B cell (primary cell): Measurements from ENCODE around the gene HUS1B. TPM values are rescaled to one million over a fixed set of nuclear protein-coding genes. Genes with fewer than 3 reads are reported as not detected.

Source experiments
- ATAC-seq: fragments of 200-7000 bp; cut with Tn5 transposase; one replicate; pipeline ENCODE4 v1.10.0; 2021; ENCODE audit warnings: low read depth, mild to moderate bottlenecking, moderate number of reproducible peaks, moderate library complexity
- CTCF ChIA-PET: fragments of 350-600 bp; sonication (Branson Sonifier 250); formaldehyde crosslinking; loops from one replicate; lab custom pipeline; 2021; ENCODE audit warnings: antibody characterized with exemption, inconsistent platforms; lab: Charles Lee
- POLR2A ChIA-PET: fragments of 350-600 bp; sonication (Branson Sonifier 250); formaldehyde crosslinking; loops from one replicate; lab custom pipeline; 2021; ENCODE audit warnings: antibody characterized with exemption; lab: Charles Lee
- DNase-seq: peaks from one replicate; pipeline ENCODE4 v3.0.0; 2013
- H2AFZ ChIP-seq: 2 replicates; pipeline ENCODE4 v1.6.1; 2012; ENCODE audit warnings: mild to moderate bottlenecking, low read depth, low read length; ENCODE audit not compliant: insufficient read depth, poor library complexity, severe bottlenecking
- H3K27ac ChIP-seq, 2 donors: 1 replicate in 1 of 2; 2 replicates in 1 of 2; pipeline ENCODE4 v1.5.1; 2012 to 2013; ENCODE audit warnings: low read length in 2 of 2, mild to moderate bottlenecking in 2 of 2, moderate library complexity in 1 of 2
- H3K27me3 ChIP-seq, 4 experiments: fragments of 200-600 bp in 1 of 4; sonication (generic) in 1 of 4; replicated peaks in 1 of 4; 1 replicate in 2 of 4; 2 replicates in 2 of 4; pipeline versions ENCODE4 v1.6.1 to v1.7.0; 2013 to 2016; ENCODE audit warnings: low read length in 3 of 4, mild to moderate bottlenecking in 2 of 4, mixed read lengths in 1 of 4, moderate library complexity in 1 of 4; ENCODE audit not compliant: insufficient read depth in 4 of 4, control insufficient read depth in 3 of 4; ENCODE audit errors: control extremely low read depth in 1 of 4
- H3K36me3 ChIP-seq, 2 experiments: replicated peaks in 1 of 2; 1 replicate in 1 of 2; 2 replicates in 1 of 2; pipeline versions ENCODE4 v1.6.1 to v1.7.1; 2013; ENCODE audit warnings: low read length in 1 of 2; ENCODE audit not compliant: insufficient read depth in 2 of 2, control insufficient read depth in 1 of 2; ENCODE audit errors: control extremely low read depth in 1 of 2, extremely low read depth in 1 of 2
- H3K4me1 ChIP-seq, 2 donors: fragments of 200-600 bp in 1 of 2; sonication (generic) in 1 of 2; 1 replicate in 1 of 2; 2 replicates in 1 of 2; pipeline versions ENCODE4 v1.5.1 to v1.6.1; 2013 to 2017; ENCODE audit warnings: low read length in 2 of 2; ENCODE audit not compliant: control insufficient read depth in 2 of 2, insufficient read depth in 2 of 2
- H3K4me2 ChIP-seq: replicated peaks from 2 replicates; pipeline ENCODE3; 2012; ENCODE audit warnings: mild to moderate bottlenecking, low read depth, low read length; ENCODE audit not compliant: poor library complexity, severe bottlenecking
- H3K4me3 ChIP-seq, 5 experiments: fragments of 200-600 bp in 1 of 5; sonication (generic) in 1 of 5; 1 replicate in 3 of 5; 2 replicates in 2 of 5; pipeline versions ENCODE4 v1.5.1 to v1.7.0; 2011 to 2016; ENCODE audit warnings: low read length in 4 of 5, mild to moderate bottlenecking in 4 of 5, low read depth in 2 of 5, control low read depth in 1 of 5, moderate library complexity in 1 of 5; ENCODE audit not compliant: insufficient read depth in 1 of 5; ENCODE audit errors: control extremely low read depth in 1 of 5, extremely low read depth in 1 of 5
- H3K79me2 ChIP-seq: fragments of 200-600 bp; sonication (generic); one replicate; pipeline ENCODE4 v1.6.0; 2016; ENCODE audit warnings: low read length; ENCODE audit not compliant: control insufficient read depth, insufficient read depth
- H3K9ac ChIP-seq: fragments of 200-600 bp; sonication (generic); 2 replicates; pipeline ENCODE4 v1.6.1; 2017; ENCODE audit warnings: mild to moderate bottlenecking, low read length, moderate library complexity
- H3K9me3 ChIP-seq, 3 donors: one replicate each; pipeline versions ENCODE4 v1.6.1 to v1.7.1; 2013; ENCODE audit warnings: low read length in 2 of 3; ENCODE audit not compliant: control insufficient read depth in 2 of 3, insufficient read depth in 1 of 3; ENCODE audit errors: control extremely low read depth in 1 of 3
- H4K20me1 ChIP-seq: 2 replicates; pipeline ENCODE4 v1.6.0; 2012; ENCODE audit warnings: mild to moderate bottlenecking, low read length; ENCODE audit not compliant: insufficient read depth, control insufficient read depth, poor library complexity, severe bottlenecking
- H3K27ac Mint-ChIP-seq: one replicate; pipeline ENCODE4 v1.8.0; 2021; ENCODE audit warnings: mixed read lengths
- H3K27me3 Mint-ChIP-seq: one replicate; pipeline ENCODE4 v1.8.0; 2021; ENCODE audit warnings: mixed read lengths
- H3K4me1 Mint-ChIP-seq: one replicate; pipeline ENCODE4 v1.8.0; 2021; ENCODE audit warnings: mixed read lengths
- H3K4me3 Mint-ChIP-seq: one replicate; pipeline ENCODE4 v1.8.0; 2021; ENCODE audit warnings: mixed read lengths
- H3K9me3 Mint-ChIP-seq: one replicate; pipeline ENCODE4 v1.8.0; 2022; ENCODE audit warnings: mixed read lengths; ENCODE audit not compliant: insufficient read depth
- EZH2 ChIP-seq: IDR thresholded peaks from 2 replicates; pipeline ENCODE4 v1.6.1; 2012; ENCODE audit warnings: borderline replicate concordance, low read depth, mild to moderate bottlenecking, moderate library complexity, low read length; ENCODE audit not compliant: insufficient read depth, poor library complexity, severe bottlenecking
- WGBS: methylation state at CpG from one replicate; pipeline ENCODE4 v1.1.5; 2013; ENCODE audit warnings: missing lambda C conversion rate; ENCODE audit not compliant: insufficient coverage; 5-methylcytosine and 5-hydroxymethylcytosine counted together
- intact Hi-C: fragments of 100-400 bp; cut with micrococcal nuclease; formaldehyde crosslinking; loops from one replicate; pipeline ENCODE4 v1.10.0; 2022
- polyA plus RNA-seq: library from polyadenylated mRNA; depleted of rRNA; stranded (reverse); fragments of >200 nt; gene quantifications from 2 replicates; pipeline ENCODE4 v1.2.3, GENCODE V29; 2012
- total RNA-seq, 2 donors: library from RNA; stranded (reverse); fragments of 120-200 nt in 1 of 2; gene quantifications; 1 replicate in 1 of 2; 2 replicates in 1 of 2; pipeline versions ENCODE4 v1.2.3 to v1.2.4, GENCODE V29; 2013 to 2022
- TF ChIP-seq, protein P1 (sequence below): fragments of 200-600 bp; IDR thresholded peaks from one replicate; pipeline ENCODE4 v1.8.0; 2022; ENCODE audit warnings: antibody characterized with exemption, mild to moderate bottlenecking

The HUS1B gene
- total and polyA plus RNA-seq, 2 donors (not counting 1 experiment from before 2014, with no cell fraction given): 2.9 to 4.4 TPM

DNA sequence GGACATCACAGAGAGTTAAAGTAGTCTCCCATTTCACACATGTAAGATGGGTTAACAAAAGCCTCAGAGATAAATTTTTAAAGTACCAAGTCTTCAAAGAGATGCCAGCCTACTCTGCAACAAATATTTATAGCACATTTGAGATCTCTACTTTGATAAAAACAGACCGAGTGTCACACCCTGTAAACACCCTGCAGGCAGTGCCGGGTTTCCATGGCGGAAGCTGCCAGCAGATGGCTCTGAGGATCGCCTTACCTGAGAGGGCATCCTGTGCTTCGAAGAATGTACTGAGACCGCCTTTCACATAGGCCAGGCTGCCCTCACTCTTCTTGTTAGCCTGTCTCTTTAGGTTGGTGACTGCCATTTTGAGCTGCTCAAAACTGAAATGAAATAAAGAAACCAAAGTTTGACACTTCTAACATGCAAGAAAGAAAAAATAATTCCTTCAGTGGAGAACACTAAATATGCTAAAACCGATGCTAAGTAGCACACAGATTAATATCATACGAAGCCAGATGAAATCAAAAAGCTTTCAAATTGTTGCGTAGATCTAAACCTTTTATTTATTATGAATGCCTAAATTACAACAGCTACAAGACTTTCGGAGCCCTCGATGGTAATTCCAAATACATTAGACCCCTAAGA, 39.3 kb downstream of the HUS1B start:
- H3K9me3 ChIP-seq: no peaks in the 10 kb centered on the region
- H3K4me2 ChIP-seq: no peak overlapping the region
- H2AFZ ChIP-seq: no peak overlapping the region
- H3K9ac ChIP-seq: no peak overlapping the region
- intact Hi-C loops: no loop called here
- no peak overlapping the region for H3K4me3 ChIP-seq
- no peaks in the 10 kb centered on the region for H3K4me1 ChIP-seq
- no peak overlapping the region for H3K27ac ChIP-seq
- H3K36me3 ChIP-seq: peaks cover 10 to 39% of the 10 kb centered on the region in 2 experiments
- ATAC-seq (no peak), DNase-seq (no peak)
- H3K27ac Mint-ChIP-seq: no peak overlapping the region
- H3K9me3 Mint-ChIP-seq: no peaks in the 10 kb centered on the region
- peaks cover under 1% of the 10 kb centered on the region for H4K20me1 ChIP-seq
- no peak overlapping the region for H3K4me3 Mint-ChIP-seq
- 95% methylated on average over 7 of the region's 11 CpGs for WGBS
- POLR2A ChIA-PET: no interaction called here
- H3K27me3 Mint-ChIP-seq: no peaks in the 10 kb centered on the region
- no peaks in the 10 kb centered on the region for H3K4me1 Mint-ChIP-seq
- no peaks in the 10 kb centered on the region for H3K27me3 ChIP-seq
- CTCF ChIA-PET: interaction anchor here (2.0 kb wide), 1 partner anchor 105 kb away, joined by 8 read pairs; no protein-coding TSS in a partner anchor
- TF ChIP-seq EZH2: no peak
- TF ChIP-seq, protein P1, sequence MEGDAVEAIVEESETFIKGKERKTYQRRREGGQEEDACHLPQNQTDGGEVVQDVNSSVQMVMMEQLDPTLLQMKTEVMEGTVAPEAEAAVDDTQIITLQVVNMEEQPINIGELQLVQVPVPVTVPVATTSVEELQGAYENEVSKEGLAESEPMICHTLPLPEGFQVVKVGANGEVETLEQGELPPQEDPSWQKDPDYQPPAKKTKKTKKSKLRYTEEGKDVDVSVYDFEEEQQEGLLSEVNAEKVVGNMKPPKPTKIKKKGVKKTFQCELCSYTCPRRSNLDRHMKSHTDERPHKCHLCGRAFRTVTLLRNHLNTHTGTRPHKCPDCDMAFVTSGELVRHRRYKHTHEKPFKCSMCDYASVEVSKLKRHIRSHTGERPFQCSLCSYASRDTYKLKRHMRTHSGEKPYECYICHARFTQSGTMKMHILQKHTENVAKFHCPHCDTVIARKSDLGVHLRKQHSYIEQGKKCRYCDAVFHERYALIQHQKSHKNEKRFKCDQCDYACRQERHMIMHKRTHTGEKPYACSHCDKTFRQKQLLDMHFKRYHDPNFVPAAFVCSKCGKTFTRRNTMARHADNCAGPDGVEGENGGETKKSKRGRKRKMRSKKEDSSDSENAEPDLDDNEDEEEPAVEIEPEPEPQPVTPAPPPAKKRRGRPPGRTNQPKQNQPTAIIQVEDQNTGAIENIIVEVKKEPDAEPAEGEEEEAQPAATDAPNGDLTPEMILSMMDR: no peak
- H3K79me2 ChIP-seq: no peaks in the 10 kb centered on the region

- Histone ChIP-seq H3K36me3 (peaks cover 10 to 25% of the 10 kb centered on the region in 2 experiments), H3K79me2 (no peaks in the 10 kb centered on the region), H3K27ac (no peak overlapping the region), H3K27me3 (no peaks in the 10 kb centered on the region), H3K4me3 (no peak overlapping the region), H2AFZ (no peak overlapping the region), H3K4me1 (peaks cover 4 to 8% of the 10 kb centered on the region in 2 donors), H3K9ac (no peak overlapping the region), H4K20me1 (no peaks in the 10 kb centered on the region), H3K4me2 (no peak overlapping the region), H3K9me3 (no peaks in the 10 kb centered on the region)
- DNase-seq: no peak
- H3K4me3 Mint-ChIP-seq: no peak overlapping the region
- TF ChIP-seq EZH2: no peak
- TF ChIP-seq, protein P1: no peak
- POLR2A ChIA-PET: no interaction called here
- H3K27me3 Mint-ChIP-seq: no peaks in the 10 kb centered on the region
- H3K9me3 Mint-ChIP-seq: no peaks in the 10 kb centered on the region
- ATAC-seq: no peak
- H3K4me1 Mint-ChIP-seq: peaks cover 10% of the 10 kb centered on the region
- no peak overlapping the region for H3K27ac Mint-ChIP-seq
- CTCF ChIA-PET: no interaction called here
- intact Hi-C loops: no loop called here
- 89% methylated on average over 7 of the region's 7 CpGs for WGBS
These were observed 42.9 kb downstream of the HUS1B start for GRCh38 chr6:613981-614380.
